Ishikawa (cell line): Measurements from ENCODE around the gene BLOC1S6.

Experiments
- CEBPB ChIP-seq: IDR thresholded peaks from 2 replicates; pipeline ENCODE4 v1.6.1; 2012
- CREB1 ChIP-seq: IDR thresholded peaks from 2 replicates; pipeline ENCODE4 v1.6.1; 2012; ENCODE audit warnings: low read depth
- EGR1 ChIP-seq: IDR thresholded peaks from 2 replicates; pipeline ENCODE4 v1.6.1; 2012
- EP300 ChIP-seq: IDR thresholded peaks from 2 replicates; pipeline ENCODE4 v1.6.1; 2012; ENCODE audit warnings: borderline replicate concordance
- FOXM1 ChIP-seq: IDR thresholded peaks from 2 replicates; pipeline ENCODE4 v1.6.1; 2012; ENCODE audit warnings: low read depth, borderline replicate concordance
- NFIC ChIP-seq: IDR thresholded peaks from 2 replicates; pipeline ENCODE4 v1.6.1; 2012
- RAD21 ChIP-seq: IDR thresholded peaks from 2 replicates; pipeline ENCODE4 v1.6.1; 2012; ENCODE audit warnings: low read depth
- TAF1 ChIP-seq: IDR thresholded peaks from 2 replicates; pipeline ENCODE4 v1.6.1; 2012; ENCODE audit warnings: low read depth, mild to moderate bottlenecking
- TCF12 ChIP-seq: IDR thresholded peaks from 2 replicates; pipeline ENCODE4 v1.6.1; 2012; ENCODE audit warnings: low read depth
- TEAD4 ChIP-seq: IDR thresholded peaks from 2 replicates; pipeline ENCODE4 v1.6.1; 2012
- YY1 ChIP-seq: IDR thresholded peaks from 2 replicates; pipeline ENCODE4 v1.6.1; 2012; ENCODE audit warnings: low read depth
- ZBTB7A ChIP-seq: IDR thresholded peaks from 2 replicates; pipeline ENCODE4 v1.6.1; 2012; ENCODE audit warnings: low read depth
- TF ChIP-seq, protein P1 (sequence below): IDR thresholded peaks from 2 replicates; pipeline ENCODE4 v1.6.1; 2012
- TF ChIP-seq, protein P2 (sequence below): IDR thresholded peaks from 2 replicates; pipeline ENCODE4 v1.6.1; 2012; ENCODE audit warnings: low read depth, mild to moderate bottlenecking

DNA sequence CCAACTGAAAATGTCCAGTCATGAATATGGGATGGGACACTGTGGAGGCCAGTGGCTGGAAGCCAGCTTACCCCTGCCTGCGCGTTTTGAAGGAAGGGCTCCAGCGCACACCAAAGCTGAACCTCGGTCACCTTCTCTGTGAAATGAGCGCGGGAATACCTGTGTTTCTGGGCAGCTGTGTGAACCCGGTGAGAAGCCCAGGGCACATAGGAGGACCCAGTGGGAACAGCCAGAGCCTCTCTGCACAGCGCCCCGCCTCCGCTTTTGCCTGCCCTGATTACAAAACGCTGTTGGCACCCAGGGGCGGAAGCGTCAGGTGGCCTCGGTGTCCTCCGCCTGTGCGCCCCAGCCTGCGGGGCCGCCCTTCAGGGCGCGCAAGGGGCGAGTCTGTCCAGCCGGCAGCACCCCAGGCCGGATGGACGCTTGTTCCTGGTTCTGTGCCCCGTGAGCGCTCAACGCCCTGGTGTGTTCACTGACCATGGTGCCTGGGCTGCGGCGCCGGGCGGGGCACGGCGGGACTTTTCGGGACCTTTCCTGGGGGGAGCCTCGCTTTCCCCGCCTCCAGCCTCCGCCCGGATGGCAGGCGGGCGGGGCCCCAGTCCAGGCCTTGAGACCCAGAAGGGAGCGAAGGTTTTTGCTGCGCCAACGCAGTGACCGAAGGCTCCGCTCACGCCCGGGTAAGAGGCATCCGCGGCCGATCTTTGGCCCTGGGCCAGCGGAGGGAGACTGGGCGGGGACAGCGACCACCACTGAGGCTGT lies 47.4 kb downstream of the BLOC1S6 start, which contains the start of gene SQOR:
- peak; percentile 73; the same call in 1 of the 2 replicates for TF ChIP-seq CEBPB
- TF ChIP-seq EP300: no peak
- TF ChIP-seq, protein P1, sequence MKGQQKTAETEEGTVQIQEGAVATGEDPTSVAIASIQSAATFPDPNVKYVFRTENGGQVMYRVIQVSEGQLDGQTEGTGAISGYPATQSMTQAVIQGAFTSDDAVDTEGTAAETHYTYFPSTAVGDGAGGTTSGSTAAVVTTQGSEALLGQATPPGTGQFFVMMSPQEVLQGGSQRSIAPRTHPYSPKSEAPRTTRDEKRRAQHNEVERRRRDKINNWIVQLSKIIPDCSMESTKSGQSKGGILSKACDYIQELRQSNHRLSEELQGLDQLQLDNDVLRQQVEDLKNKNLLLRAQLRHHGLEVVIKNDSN: peak; percentile 71
- TF ChIP-seq TAF1: peak; percentile 70
- no peak for TF ChIP-seq RAD21
- no peak for TF ChIP-seq CREB1
- TF ChIP-seq NFIC: peak; percentile 61
- TF ChIP-seq EGR1: peak; percentile 58; the same call in 1 of the 2 replicates
- TF ChIP-seq FOXM1: no peak
- TF ChIP-seq, protein P2, sequence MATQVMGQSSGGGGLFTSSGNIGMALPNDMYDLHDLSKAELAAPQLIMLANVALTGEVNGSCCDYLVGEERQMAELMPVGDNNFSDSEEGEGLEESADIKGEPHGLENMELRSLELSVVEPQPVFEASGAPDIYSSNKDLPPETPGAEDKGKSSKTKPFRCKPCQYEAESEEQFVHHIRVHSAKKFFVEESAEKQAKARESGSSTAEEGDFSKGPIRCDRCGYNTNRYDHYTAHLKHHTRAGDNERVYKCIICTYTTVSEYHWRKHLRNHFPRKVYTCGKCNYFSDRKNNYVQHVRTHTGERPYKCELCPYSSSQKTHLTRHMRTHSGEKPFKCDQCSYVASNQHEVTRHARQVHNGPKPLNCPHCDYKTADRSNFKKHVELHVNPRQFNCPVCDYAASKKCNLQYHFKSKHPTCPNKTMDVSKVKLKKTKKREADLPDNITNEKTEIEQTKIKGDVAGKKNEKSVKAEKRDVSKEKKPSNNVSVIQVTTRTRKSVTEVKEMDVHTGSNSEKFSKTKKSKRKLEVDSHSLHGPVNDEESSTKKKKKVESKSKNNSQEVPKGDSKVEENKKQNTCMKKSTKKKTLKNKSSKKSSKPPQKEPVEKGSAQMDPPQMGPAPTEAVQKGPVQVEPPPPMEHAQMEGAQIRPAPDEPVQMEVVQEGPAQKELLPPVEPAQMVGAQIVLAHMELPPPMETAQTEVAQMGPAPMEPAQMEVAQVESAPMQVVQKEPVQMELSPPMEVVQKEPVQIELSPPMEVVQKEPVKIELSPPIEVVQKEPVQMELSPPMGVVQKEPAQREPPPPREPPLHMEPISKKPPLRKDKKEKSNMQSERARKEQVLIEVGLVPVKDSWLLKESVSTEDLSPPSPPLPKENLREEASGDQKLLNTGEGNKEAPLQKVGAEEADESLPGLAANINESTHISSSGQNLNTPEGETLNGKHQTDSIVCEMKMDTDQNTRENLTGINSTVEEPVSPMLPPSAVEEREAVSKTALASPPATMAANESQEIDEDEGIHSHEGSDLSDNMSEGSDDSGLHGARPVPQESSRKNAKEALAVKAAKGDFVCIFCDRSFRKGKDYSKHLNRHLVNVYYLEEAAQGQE: no peak
- peak; percentile 64; the same call in 1 of the 2 replicates for TF ChIP-seq TCF12
- no peak for TF ChIP-seq TEAD4
- TF ChIP-seq ZBTB7A: no peak
- TF ChIP-seq YY1: no peak
